NCI-H1436 treated with DMSO at 0.1 percent for 48 hours (cell line): ENCODE results near the gene SART3.
A peak's percentile ranks its signal among the peaks of the same experiment; 100 is the strongest.

Experiments used
- DNase-seq: peaks from one replicate; lab custom pipeline; 2025; lab: John Stamatoyannopoulos, UW

The SART3 gene, protein sequence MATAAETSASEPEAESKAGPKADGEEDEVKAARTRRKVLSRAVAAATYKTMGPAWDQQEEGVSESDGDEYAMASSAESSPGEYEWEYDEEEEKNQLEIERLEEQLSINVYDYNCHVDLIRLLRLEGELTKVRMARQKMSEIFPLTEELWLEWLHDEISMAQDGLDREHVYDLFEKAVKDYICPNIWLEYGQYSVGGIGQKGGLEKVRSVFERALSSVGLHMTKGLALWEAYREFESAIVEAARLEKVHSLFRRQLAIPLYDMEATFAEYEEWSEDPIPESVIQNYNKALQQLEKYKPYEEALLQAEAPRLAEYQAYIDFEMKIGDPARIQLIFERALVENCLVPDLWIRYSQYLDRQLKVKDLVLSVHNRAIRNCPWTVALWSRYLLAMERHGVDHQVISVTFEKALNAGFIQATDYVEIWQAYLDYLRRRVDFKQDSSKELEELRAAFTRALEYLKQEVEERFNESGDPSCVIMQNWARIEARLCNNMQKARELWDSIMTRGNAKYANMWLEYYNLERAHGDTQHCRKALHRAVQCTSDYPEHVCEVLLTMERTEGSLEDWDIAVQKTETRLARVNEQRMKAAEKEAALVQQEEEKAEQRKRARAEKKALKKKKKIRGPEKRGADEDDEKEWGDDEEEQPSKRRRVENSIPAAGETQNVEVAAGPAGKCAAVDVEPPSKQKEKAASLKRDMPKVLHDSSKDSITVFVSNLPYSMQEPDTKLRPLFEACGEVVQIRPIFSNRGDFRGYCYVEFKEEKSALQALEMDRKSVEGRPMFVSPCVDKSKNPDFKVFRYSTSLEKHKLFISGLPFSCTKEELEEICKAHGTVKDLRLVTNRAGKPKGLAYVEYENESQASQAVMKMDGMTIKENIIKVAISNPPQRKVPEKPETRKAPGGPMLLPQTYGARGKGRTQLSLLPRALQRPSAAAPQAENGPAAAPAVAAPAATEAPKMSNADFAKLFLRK

DNA sequence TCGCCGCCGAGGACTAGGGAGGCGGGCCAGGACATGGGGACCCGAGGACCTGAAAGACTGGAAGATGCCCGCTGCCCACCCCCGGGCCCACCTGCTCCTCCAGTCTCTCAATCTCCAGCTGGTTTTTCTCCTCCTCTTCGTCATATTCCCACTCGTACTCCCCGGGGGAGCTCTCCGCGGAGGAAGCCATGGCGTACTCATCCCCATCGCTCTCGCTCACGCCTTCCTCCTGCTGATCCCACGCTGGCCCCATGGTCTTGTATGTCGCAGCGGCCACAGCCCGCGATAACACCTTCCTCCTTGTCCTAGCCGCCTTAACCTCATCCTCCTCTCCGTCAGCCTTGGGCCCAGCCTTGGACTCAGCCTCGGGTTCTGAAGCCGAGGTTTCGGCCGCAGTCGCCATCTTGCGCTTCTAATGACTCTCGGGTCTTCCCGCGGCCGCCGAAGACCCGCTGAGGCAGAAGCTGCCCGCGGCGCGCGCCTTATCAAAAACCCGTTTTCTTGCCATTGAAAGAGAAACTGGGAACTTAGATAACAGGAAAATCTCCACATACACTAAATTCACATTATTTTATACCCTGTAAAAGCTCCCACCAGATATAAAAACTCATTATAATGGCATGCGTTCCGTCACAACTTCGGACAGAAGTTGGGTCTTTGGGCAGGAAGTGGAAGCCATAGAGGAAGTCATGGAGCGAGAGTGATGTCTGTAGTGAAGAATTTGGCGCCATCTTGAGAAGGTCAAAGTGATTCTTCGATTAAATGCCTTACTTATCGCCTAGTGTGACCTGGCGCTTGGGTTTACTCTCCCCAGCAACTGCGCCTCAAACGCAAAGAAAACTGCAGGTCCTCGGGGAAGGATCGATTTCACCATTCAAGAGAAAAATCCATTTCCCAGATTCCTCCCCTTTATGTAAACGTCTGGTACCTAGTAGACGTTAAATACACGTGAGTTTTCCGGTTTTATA, at the start of gene SART3:
TSS of gene SART3 (minus strand) at position 422 of the 968 bp plus-strand sequence. CDS start at position 403, 19 bp downstream.
- peak; percentile 72 for DNase-seq

DNA sequence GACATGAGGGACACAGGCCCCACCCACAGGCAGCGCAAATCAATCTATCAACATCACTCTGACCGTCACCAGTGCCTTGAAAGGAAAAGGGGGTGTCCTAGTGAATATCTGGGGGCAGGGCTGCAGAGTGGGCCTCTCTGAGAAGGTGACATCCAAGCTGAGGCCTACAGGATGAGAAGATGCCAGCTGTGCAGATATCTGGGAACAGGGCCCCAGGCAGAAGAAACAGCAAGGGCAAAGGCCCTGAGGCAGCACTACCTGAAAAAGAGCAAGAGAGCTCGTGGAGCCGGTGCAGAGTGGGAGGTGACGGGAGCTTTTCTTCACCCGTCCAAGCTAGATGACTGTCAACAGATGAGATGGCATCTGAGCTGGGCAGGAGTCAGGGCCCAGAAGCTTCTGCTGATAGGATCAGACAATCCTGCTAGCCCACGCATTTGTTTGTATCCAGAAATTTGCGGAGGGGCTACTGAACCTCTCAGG, 49.4 kb upstream of the SART3 start:
- no peak for DNase-seq

DNA sequence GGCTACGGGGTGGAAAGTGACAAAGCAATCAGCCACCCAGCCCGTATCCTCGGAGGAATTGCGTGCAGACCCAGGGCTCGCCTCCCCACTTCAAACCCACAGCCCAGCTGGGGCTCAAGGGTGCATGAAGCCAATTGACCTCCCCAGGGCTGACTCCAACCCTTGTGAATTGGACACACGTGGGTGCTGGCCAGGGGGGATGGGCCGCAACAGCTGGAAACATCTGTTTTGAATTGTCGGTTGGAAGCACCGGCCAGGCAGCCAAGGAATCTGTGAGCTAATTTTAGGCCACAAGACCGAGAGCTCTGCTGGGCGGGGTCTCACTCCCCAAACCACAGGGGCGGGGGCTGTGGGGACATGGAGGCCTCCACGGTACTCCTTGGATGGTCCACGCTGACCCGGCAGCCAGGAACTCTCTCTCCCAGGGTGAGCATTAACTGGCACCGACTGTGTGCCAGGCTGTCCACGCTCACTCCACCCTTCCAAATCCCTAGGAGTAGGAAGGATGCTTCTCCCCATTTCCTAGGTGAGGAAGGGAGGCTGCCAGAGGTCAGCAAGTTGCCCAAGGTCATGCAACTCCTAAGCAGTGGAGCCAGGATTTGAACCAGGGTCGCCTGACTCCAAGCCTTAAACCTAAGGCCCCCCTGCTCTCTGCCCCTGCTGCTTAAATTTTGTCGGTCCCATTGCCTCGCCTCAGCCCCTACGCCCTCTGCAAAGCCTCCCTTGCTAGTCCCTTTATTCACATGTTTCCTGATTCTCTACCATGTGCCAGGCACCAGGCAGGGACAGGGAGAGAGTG, 48.8 kb upstream of the SART3 start:
- DNase-seq = no peak

DNA sequence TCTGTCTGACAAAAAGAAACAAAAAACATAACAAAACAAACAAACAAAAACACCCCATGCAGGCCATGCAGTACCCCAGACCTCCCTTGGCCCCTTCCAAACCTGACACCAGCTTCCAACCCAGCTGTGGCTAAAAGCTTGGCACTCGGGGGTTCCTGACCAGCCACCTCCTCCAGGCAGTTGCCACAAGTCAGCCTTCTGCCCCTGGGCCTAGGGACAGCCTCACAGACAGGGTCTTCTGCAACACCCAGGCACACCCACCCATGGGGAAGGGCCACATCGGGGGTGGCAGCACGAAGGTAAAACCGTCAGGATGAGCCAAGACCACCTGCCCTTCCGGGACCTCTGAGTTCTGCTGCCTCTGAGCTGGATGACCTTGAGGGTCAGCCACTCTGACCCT, 47.6 kb upstream of the SART3 start:
- DNase-seq = no peak

DNA sequence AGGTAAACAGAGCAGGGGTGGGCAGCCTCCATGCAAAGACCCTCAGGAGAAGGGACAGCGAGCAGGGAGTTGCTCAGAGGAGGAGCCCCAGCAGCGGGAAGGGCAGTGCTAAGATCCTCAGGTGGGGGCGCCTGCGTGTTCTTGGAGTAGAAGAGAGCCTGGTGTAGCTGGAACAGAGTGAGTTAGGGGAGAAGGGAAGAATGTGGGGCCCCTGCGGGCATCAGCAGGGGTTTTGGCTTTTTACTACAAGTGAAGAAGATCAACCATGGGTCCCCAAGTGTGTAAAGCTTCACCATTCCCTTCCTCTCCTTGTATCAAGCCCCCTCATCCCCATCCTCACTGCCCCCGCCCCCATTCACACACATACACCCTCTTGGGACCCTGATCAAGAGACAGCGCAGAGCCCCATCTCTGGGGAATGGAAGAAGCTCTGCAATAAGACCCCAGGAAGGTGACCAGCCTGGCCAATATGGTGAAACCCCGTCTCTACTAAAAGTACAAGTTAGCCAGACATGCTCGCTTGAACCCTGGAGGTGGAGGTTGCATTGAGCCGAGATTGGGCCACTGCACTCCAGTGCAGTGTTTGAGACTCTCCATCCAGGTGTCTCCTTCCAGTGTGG, 47.1 kb upstream of the SART3 start:
- no peak for DNase-seq

DNA sequence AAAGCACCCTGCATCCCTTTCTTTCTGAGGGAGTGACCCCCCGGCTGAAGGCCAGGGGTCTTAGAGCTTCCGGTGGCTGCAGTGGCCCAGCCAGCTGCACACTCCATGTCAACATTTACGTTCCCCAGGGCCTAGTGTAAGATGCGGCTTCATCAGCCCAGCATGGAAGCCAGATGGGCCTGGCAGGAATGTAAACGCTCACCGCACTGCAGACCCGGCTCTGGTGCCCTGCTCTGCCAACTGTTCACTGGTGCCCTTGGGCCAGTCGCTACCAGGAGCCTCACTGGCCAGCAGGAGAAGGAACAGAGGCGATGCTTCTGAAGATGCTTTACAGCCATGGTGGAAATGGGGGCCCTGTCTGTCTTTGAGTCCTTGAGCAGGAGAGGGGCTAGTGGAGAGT, 45.5 kb upstream of the SART3 start:
- no peak for DNase-seq

DNA sequence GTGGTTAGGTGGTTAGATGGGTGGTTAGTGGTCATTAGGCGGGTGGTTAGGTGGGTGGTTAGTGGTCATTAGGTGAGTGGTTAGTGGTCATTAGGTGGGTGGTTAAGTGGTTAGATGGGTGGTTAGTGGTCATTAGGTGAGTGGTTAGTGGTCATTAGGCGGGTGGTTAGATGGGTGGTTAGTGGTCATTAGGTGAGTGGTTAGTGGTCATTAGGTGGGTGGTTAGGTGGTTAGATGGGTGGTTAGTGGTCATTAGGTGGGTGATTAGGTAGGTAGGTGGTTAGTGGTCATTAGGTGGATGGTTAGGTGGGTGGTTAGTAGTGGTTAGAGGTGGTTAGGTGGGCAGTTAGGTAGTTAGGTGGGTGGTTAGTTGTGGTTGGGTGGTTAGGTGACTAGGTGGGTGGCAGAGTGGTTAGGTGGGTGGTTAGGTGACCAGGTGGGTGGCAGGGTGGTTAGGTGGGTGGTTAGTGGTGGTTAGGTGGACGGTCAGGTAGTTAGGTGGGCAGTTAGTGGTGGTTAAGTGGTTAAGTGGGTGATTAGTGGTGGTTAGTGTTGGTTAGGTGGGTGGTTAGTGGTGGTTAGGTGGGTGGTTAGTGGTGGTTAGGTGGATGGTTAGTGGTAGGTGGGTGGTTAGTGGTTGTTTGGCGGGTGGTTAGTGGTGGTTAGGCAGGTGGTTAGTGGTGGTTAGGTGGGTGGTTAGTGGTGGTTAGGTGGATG, 44.9 kb upstream of the SART3 start:
- DNase-seq = no peak

DNA sequence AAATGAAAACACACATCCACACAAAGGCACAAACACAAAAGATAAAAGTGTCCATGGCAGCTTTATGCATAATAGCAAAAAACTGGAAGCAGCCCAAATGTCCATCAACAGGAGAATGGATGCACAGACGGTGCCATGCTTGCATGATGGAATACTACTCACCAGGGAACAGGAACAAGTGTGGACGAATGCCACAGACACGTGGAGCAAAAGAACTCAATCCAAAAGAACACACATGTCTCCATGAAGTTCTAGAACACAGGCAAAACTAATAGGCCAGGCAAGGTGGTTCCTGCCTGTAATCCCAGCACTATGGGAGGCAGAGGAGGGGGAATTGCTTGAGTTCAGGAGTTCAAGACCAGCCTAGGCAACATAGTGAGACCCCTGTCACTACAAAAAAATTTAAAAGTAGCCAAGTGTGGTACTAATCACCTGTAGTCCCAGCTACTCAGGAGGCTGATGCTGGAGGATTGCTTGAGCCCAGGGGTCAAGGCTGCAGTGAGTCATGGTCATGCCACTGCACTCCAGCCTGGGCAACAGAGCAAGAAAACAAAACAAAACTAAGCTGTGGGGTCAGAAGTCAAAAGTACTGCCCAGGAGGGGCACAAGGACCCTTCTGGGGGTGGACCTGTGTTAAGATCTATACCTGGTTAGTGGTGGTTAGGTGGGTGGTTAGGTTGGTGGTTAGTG, 44.2 kb upstream of the SART3 start:
- no peak for DNase-seq

DNA sequence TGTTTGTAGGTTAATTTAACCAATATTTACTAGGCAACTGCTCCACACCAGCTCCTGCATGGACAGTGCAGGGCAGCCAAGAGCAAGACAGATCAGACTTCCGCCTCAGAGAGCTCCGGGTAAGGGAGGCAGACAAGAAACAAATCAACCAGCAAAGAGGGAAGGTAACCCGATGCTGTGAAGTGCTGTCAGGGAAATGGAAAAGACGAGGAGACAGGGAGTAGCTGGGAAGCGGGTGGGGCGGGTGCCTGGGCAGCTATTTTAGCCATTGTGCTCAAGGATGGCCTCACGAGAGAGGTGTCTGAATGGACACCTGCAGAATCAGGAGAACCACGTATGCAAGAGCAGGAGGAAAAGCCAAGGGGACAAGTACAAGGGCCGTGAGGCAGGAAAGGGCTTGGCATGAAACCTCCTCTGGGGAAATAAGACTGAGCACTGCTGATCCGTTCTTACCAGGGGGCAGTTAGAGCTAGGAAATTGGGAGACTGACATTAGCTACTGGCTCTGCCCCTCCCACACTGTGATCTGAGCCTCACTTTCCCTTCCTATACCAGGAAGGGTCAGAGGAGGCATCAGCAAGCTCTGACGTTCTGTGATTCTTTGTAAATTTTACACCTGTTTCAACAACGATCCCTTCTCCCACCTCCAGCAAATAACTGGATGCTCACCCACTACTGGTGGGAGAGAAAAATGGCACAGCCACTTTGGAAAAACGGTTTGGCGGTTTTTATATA, 43.4 kb upstream of the SART3 start:
- no peak for DNase-seq

DNA sequence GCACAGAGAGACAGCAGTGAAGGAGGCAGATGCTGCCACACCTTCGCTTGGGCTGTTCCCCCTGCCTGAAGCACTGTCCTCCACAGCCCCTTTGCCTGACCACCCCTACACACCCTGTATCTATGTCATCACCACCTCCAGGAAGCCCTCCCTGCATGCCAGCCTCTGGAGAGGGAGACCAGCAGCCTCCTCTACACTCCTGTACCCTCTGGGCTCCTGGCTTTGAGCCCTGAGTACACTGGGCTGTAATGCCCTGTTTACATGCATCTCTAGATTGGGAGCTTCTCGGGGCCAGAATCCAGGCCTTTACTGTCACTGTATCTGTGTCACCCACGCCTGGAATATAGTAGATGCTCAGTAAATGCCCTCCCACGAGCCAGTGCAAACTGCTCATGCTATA, 42.8 kb upstream of the SART3 start:
- DNase-seq = no peak

DNA sequence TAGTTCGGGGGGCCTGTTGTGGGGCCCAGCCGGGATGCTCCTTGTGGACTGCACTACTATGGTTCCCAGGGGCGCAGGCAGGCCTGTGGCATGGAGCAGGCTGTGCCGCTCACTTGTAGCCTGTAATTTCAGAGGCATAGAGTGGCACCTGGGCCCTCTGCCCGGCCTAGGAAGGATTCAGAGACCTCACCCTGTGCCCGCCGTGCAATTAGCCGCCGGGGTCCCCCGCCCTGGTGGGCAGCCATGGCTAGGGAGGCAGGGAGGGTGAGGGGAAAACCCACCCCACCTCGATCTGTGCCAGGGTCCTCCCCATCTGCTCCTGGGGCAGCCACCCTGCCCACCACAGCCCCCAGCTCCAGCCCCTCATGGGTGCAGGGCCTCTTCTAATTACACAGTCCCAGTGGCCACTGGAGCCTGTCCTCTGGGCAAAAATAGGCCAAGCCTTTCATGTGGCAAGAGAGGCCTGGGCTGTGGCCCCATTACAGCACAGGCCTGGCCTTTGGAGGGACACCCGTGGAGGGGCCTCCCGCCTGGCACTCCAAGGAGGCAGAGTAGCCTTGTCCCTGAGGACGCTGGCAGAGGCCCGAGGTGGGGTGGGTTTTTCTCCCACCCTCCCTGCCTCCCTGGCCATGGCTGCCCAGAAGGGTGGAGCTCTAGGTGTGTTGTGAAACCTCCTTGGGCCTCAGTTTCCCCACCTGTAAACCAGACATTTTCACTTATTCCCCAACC, 42.2 kb upstream of the SART3 start:
- DNase-seq = no peak

DNA sequence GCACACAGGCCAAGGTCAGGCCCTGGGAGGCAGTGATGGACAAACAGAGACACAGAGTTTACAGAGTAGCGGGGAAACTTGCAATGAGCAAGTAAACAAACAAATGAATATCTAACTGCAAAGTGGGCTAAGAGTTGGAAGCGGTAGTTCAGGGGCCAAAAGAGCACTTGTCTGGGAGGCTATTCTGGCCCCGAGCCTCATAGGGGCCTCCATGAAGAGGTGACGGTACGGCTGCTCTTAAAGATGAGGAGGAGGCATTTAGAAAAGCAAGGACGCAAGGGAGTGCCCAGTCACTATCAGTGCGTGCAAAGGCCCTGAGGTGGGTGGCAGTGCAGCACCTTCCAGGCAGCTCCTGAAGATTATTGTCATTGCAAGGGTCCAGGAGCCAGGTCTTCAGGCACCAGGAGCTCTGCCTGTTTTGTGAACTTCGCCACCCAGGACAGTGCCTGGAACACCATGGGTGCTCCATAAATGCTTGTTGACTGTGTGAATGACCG, 41.3 kb upstream of the SART3 start:
- DNase-seq = no peak

DNA sequence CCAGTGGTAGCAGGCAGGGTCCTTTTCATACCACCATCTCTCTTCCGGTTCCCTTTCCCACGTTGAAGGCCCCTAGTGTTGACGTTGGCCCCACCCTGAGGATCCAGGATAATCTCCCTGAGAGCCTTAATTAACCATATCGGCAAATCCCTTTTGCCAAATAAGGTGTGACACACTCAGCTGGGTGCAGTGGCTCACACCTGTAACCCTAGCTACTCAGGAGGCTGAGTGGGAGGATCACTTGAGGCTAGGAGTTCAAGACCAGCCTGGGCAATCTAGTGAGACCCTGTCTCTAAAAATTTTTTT, 39.7 kb upstream of the SART3 start:
- no peak for DNase-seq

DNA sequence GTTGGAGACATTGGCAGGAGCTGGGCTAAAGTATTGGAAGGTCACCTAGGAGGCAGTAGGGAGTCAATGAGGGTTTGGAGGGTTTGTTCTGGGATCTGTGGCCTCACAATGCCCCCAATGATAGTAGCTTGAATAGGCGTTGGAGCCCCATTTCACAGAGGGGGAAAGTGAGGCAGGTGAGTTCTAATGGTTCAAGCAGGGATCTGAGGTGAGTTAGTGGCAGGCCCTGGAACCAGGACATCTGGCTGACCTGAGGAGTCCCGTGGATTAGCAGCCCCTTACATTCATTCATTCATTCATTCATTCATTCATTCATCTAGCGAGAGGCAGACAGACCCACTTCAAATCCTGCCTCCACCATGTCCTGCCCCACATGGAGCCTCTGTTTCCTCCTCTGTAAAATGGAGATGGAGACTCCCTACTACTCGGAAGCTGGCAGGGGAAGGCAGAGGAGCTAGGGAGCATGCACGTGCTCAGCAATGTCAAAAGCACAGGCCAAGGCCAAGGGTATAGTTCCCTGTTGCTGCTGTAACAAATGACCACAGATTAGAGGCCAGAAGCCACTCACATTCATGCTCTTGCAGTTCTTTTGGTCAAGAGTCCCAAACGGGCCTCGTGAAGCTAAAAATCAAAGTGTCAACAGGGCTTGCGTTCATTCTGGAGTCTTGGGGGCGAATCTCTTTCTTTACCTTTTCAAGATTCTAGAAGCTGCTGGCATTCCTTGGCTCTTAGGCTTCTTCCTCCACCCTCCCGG, 39.2 kb upstream of the SART3 start:
- no peak for DNase-seq

DNA sequence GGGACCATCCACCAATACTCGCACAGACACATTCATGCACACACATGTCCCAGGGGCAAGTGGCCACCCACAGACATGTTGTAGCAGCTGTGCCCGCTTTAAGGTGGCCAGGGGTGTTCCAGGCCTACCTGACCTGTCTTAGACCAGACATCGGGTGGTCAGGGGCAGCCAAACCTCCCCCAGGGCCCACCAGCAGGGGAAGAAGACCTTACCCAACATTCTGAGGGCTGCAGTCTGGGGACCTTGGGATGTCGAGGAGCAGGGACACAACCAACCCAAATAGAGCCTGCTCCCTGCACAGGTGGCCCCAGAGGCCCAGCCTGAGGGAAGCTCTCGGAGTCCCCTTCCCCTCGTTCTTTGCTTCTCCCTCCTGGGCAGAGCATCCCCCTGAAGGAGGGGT, 38.6 kb upstream of the SART3 start:
- no peak for DNase-seq

DNA sequence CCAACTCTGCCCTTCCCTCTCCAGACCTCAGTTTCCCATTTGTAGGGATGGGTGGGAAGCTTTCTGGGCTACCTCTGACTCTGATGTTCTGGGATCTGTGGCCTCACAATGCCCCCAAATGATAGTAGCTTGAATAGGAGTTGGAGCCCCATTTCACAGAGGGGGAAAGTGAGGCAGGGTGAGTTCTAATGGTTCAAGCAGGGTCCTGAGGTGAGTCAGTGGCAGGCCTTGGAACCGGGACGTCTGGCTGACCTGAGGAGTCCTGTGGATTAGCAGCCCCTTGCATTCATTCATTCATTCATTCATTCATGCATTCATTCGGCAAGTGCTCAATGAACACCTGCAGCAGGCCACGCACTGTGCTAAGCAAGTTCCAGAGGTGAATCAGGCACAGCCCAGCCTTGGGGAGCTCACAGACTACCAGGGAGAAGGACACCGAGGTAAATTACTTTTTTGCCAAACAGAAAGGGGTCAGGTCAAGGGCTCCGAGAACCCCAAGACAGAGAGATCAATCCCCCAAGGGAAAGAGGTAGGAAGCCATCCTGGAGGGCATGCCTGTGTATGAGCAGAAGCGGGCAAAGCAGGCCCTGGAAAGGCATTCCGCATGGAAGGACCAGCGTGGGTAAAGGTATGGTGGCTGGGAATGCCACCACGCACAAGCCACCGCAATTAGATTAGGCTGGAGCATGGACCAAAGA, 37.7 kb upstream of the SART3 start:
- no peak for DNase-seq
